T-helper 2 cell treated with Interferon-gamma antibody and Interleukin-4, amounts not matched to agents 5 μg/mL and 100 μg/mL, for 36 hours (primary cell): Measurements from ENCODE around the gene EIF3CL.
"Not testable (repeated sequence)": the region's sequence is repeated elsewhere in the genome, so short reads cannot be mapped to it uniquely, and the experiment has no call there.

Experiments used
- DNase-seq: peaks from one replicate; pipeline ENCODE4 v3.0.0; 2021; ENCODE audit warnings: low spot score
- H3K27ac Mint-ChIP-seq: one replicate; pipeline ENCODE4 v1.8.0; 2021; ENCODE audit warnings: mild to moderate bottlenecking, mixed read lengths
- H3K27me3 Mint-ChIP-seq: one replicate; pipeline ENCODE4 v1.8.0; 2021; ENCODE audit warnings: low read depth, mixed read lengths
- H3K36me3 Mint-ChIP-seq: one replicate; pipeline ENCODE4 v1.8.0; 2021; ENCODE audit warnings: low read depth, mixed read lengths
- H3K4me1 Mint-ChIP-seq: one replicate; pipeline ENCODE4 v1.8.0; 2021; ENCODE audit warnings: low read depth, mixed read lengths
- H3K4me3 Mint-ChIP-seq: one replicate; pipeline ENCODE4 v1.8.0; 2022; ENCODE audit warnings: mild to moderate bottlenecking, moderate library complexity, mixed read lengths
- H3K9me3 Mint-ChIP-seq: one replicate; pipeline ENCODE4 v1.8.0; 2021; ENCODE audit warnings: mixed read lengths

EIF3CL gene, protein sequence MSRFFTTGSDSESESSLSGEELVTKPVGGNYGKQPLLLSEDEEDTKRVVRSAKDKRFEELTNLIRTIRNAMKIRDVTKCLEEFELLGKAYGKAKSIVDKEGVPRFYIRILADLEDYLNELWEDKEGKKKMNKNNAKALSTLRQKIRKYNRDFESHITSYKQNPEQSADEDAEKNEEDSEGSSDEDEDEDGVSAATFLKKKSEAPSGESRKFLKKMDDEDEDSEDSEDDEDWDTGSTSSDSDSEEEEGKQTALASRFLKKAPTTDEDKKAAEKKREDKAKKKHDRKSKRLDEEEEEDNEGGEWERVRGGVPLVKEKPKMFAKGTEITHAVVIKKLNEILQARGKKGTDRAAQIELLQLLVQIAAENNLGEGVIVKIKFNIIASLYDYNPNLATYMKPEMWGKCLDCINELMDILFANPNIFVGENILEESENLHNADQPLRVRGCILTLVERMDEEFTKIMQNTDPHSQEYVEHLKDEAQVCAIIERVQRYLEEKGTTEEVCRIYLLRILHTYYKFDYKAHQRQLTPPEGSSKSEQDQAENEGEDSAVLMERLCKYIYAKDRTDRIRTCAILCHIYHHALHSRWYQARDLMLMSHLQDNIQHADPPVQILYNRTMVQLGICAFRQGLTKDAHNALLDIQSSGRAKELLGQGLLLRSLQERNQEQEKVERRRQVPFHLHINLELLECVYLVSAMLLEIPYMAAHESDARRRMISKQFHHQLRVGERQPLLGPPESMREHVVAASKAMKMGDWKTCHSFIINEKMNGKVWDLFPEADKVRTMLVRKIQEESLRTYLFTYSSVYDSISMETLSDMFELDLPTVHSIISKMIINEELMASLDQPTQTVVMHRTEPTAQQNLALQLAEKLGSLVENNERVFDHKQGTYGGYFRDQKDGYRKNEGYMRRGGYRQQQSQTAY

GRCh38 chr16:28403220-28404072, at the start of gene EIF3CL:
TSS of gene EIF3CL (minus strand) at chr16:28403841. CDS start at chr16:28403618, 223 bp downstream.
- DNase-seq, H3K9me3 Mint-ChIP-seq, H3K4me1 Mint-ChIP-seq, H3K27me3 Mint-ChIP-seq, H3K36me3 Mint-ChIP-seq: not testable (repeated sequence)
- peak within 1 kb of the TSS; percentile 49 for H3K27ac Mint-ChIP-seq
- peak within 1 kb of the TSS; percentile 82 for H3K4me3 Mint-ChIP-seq

DNA sequence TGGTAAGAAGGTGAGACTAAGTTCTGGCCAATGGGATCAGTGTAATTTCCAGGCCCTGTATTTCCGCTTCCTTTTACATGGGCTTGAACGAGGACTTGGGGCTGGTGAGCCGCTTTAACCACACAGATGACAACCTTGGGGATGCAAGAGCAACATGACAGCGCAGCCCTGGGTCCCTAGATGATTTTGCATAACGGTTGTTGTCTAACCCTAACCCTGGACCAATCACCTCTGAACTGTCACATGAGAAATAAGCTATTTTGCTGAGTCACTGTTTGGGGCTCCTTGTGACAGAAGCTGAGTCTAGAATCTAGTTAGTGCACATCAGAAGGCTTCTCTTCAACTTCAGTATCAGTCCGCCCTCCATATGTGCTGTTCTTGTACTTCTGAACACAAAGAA, 43.4 kb upstream of the EIF3CL start:
- H3K36me3 Mint-ChIP-seq, H3K27me3 Mint-ChIP-seq, H3K9me3 Mint-ChIP-seq, H3K4me1 Mint-ChIP-seq, H3K27ac Mint-ChIP-seq, H3K4me3 Mint-ChIP-seq, DNase-seq: not testable (repeated sequence)

DNA sequence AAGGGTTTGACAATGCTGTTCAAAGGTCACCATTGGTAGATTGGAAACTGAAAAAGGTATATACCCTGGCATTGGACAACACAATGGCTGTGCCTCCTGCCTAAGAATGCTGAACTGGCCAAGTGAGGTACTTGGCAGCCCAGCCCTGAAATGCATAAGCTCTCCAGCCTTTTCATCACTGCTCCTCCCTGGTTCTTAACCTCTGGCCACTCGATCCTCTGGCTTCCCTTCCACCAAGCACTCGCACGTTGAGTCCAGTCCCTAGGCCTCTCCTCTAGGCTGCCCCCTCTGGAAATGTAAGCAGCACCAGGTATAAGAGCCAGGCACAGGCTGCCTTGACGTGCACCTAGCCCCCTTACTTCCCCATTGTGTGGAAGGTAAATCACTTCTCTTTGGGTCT, 42.7 kb upstream of the EIF3CL start:
- H3K4me3 Mint-ChIP-seq, H3K9me3 Mint-ChIP-seq, H3K4me1 Mint-ChIP-seq, H3K27ac Mint-ChIP-seq, H3K36me3 Mint-ChIP-seq, DNase-seq, H3K27me3 Mint-ChIP-seq: not testable (repeated sequence)

DNA sequence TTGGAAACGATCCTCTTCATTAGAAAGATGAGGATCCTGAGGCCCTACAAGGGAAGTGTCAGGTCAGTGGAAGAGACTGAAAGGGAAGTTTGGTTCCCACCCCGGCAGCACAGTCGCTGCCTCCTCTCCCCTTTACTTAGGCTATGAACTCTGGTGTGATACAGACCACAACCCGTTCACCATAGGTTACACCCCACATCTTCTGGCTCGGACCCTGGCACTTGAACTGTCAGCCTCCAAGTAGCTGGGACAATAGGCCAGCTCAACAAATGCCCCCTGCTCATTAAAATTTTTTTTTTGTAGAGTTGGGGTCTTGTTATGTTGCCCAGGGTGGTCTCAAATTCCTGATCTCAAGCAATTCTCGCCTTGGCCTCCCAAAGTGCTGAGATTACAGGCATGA, 40.3 kb upstream of the EIF3CL start:
- not testable (repeated sequence) for H3K4me3 Mint-ChIP-seq, H3K9me3 Mint-ChIP-seq, DNase-seq, H3K4me1 Mint-ChIP-seq, H3K27me3 Mint-ChIP-seq, H3K36me3 Mint-ChIP-seq, H3K27ac Mint-ChIP-seq

- not testable (repeated sequence) for H3K4me1 Mint-ChIP-seq, H3K36me3 Mint-ChIP-seq, H3K27me3 Mint-ChIP-seq, DNase-seq, H3K27ac Mint-ChIP-seq, H3K4me3 Mint-ChIP-seq, H3K9me3 Mint-ChIP-seq
Observed at GRCh38 chr16:28438899-28439298, 35.3 kb upstream of the EIF3CL start.

DNA sequence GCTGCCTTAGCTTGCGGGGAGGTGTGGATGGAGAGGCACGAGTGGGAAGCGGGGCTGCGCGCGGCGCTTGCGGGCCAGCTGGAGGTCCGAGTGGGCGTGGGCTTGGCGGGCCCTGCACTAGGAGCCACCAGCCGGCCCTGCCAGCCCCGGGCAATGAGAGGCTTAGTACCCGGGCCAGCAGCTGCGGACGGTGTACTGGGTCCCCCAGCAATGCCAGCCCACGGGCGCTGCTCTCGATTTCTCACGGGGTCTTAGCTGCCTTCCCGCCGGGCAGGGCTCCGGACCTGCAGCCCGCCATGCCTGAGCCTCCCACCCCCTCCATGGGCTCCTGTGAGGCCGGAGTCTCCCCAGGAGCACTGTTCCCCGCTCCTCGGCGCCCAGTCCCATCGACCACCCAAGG, 31.7 kb upstream of the EIF3CL start:
- not testable (repeated sequence) for H3K27me3 Mint-ChIP-seq, H3K4me3 Mint-ChIP-seq, DNase-seq, H3K36me3 Mint-ChIP-seq, H3K4me1 Mint-ChIP-seq, H3K27ac Mint-ChIP-seq, H3K9me3 Mint-ChIP-seq

DNA sequence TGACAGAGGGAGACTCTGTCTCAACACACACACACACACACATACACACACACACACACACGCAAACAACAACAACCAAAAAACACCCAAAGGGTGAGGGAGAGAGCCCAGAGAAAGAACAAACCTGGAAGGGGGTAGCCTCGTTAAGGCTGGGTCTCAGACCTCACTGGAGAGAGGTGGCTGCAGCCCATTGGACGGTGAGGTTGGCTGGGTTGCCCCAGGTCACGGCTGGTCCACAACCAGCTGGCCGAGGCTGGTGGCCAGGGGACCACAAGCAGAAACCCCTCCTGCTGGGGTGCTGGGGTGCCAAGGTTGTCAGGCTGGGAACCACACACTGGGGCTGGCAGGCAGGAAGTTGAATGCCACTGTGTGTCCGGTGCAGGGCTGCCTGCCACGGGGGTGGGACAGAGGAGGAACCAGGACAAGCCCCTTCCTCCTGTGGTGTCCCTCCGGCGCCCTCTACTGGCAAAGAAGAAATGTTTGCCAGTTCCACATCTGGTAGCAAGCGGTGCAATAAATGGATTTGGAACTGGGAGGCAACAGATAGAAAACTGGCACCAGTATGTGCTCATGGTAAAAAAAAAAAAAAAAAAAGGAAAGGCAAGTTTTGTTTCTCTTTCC, 22.5 kb upstream of the EIF3CL start:
- not testable (repeated sequence) for H3K27me3 Mint-ChIP-seq, H3K4me3 Mint-ChIP-seq, DNase-seq, H3K27ac Mint-ChIP-seq, H3K4me1 Mint-ChIP-seq, H3K9me3 Mint-ChIP-seq, H3K36me3 Mint-ChIP-seq

- H3K4me1 Mint-ChIP-seq, H3K27me3 Mint-ChIP-seq, H3K36me3 Mint-ChIP-seq, H3K4me3 Mint-ChIP-seq, DNase-seq, H3K27ac Mint-ChIP-seq, H3K9me3 Mint-ChIP-seq: not testable (repeated sequence)
Observed at GRCh38 chr16:28421071-28421750, 17.6 kb upstream of the EIF3CL start.

DNA sequence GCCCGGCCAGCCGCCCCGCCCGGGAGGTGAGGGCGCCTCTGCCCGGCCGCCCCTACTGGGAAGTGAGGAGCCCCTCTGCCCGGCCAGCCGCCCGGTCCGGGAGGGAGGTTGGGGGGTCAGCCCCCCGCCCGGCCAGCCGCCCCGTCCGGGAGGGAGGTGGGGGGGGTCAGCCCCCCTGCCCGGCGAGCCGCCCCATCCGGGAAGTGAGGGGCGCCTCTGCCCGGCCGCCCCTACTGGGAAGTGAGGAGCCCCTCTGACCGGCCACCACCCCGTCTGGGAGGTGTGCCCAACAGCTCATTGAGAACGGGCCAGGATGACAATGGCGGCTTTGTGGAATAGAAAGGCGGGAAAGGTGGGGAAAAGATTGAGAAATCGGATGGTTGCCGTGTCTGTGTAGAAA, 13.4 kb upstream of the EIF3CL start:
- not testable (repeated sequence) for H3K36me3 Mint-ChIP-seq, DNase-seq, H3K27ac Mint-ChIP-seq, H3K9me3 Mint-ChIP-seq, H3K27me3 Mint-ChIP-seq, H3K4me1 Mint-ChIP-seq, H3K4me3 Mint-ChIP-seq

DNA sequence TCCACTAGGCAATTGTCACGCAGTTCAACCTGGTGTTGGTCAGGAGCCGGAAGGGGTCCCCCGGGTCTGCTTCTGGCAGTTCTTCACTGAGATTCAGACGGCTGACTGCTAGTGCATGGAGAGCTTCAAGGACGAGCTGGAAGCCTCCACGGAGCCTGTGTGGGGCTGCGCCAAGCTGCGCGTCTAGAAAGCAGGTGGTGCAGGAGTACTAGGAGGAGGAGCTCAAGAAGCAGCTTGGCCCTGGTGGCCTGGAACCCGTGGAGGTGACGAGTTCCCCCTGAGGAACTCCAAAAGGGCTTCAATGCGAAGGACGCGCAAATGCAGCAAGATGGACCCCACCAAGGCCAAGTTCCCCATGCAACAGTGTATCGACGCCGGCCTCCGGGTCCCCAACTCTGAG, 10.9 kb upstream of the EIF3CL start:
- not testable (repeated sequence) for H3K4me3 Mint-ChIP-seq, H3K27ac Mint-ChIP-seq, DNase-seq, H3K4me1 Mint-ChIP-seq, H3K27me3 Mint-ChIP-seq, H3K9me3 Mint-ChIP-seq, H3K36me3 Mint-ChIP-seq

DNA sequence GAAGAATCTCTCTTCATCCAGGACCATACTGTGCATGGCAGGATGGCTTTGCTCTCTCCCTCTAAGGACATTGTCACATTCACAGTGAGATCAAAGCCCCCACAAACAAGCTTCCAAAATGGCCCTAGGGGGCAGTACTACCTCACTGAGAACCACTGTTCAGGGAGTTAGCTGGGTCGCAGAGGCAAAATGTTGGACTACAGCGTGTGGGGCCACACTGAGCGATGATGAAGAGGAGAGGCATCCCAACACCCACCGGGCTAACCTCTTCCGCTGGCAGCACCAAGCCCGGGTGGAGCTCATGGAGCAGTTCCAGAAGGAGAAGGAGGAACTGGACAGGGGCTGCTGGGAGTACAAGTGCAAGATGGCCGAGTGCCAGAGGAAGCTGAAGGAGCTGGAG, 9.9 kb upstream of the EIF3CL start:
- H3K4me1 Mint-ChIP-seq, H3K27ac Mint-ChIP-seq, H3K4me3 Mint-ChIP-seq, H3K9me3 Mint-ChIP-seq, H3K36me3 Mint-ChIP-seq, DNase-seq, H3K27me3 Mint-ChIP-seq: not testable (repeated sequence)

GRCh38 chr16:28392054-28392453, 11.6 kb downstream of the EIF3CL start:
- not testable (repeated sequence) for H3K9me3 Mint-ChIP-seq, H3K4me1 Mint-ChIP-seq, DNase-seq, H3K4me3 Mint-ChIP-seq, H3K36me3 Mint-ChIP-seq, H3K27me3 Mint-ChIP-seq, H3K27ac Mint-ChIP-seq

- not testable (repeated sequence) for H3K4me3 Mint-ChIP-seq, H3K4me1 Mint-ChIP-seq, H3K27ac Mint-ChIP-seq, H3K36me3 Mint-ChIP-seq, H3K9me3 Mint-ChIP-seq, DNase-seq, H3K27me3 Mint-ChIP-seq
Observed at GRCh38 chr16:28382177-28382867, 21.3 kb downstream of the EIF3CL start.
